Parathyroid adenoma (tissue), 2 donors: ENCODE data around the gene RXFP4.

Experiments used
- H2AFZ ChIP-seq: fragments of 300-600 bp; sonication (generic); one replicate; pipeline ENCODE4 v1.7.0; 2017; ENCODE audit warnings: antibody characterized with exemption, mild to moderate bottlenecking
- H3K27ac ChIP-seq: fragments of 300-600 bp; sonication (generic); one replicate; pipeline ENCODE4 v1.7.0; 2017
- H3K27me3 ChIP-seq: fragments of 300-600 bp; sonication (generic); one replicate; pipeline ENCODE4 v1.7.0; 2017; ENCODE audit warnings: low read length; ENCODE audit not compliant: control insufficient read depth, insufficient read depth
- H3K36me3 ChIP-seq: fragments of 300-600 bp; sonication (generic); one replicate; pipeline ENCODE4 v1.7.0; 2017; ENCODE audit warnings: low read length; ENCODE audit not compliant: control insufficient read depth, insufficient read depth
- H3K4me1 ChIP-seq: fragments of 300-600 bp; sonication (generic); one replicate; pipeline ENCODE4 v1.7.0; 2017; ENCODE audit warnings: control low read depth
- H3K4me2 ChIP-seq: fragments of 300-600 bp; sonication (generic); one replicate; pipeline ENCODE4 v1.7.0; 2017; ENCODE audit warnings: low read length
- H3K4me3 ChIP-seq: fragments of 300-600 bp; sonication (generic); one replicate; pipeline ENCODE4 v1.7.0; 2017; ENCODE audit warnings: low read depth, low read length
- H3K79me2 ChIP-seq: fragments of 300-600 bp; sonication (generic); one replicate; pipeline ENCODE4 v1.7.0; 2017; ENCODE audit warnings: control low read depth
- H3K9ac ChIP-seq: fragments of 300-600 bp; sonication (generic); one replicate; pipeline ENCODE4 v1.7.0; 2017; ENCODE audit warnings: mild to moderate bottlenecking
- H3K9me3 ChIP-seq: fragments of 300-600 bp; sonication (generic); one replicate; pipeline ENCODE4 v1.7.0; 2017; ENCODE audit warnings: low read length; ENCODE audit not compliant: control insufficient read depth
- CTCF ChIP-seq: fragments of 300-600 bp; sonication (generic); IDR thresholded peaks from one replicate; pipeline ENCODE4 v1.7.0; 2017; ENCODE audit warnings: antibody characterized with exemption, mild to moderate bottlenecking
- donor health status: primary hyperparathyroidism.

Gene RXFP4

GRCh38 chr1:155962599-155963211, 21.3 kb downstream of the RXFP4 start:
- Histone ChIP-seq H3K79me2 (no peaks in the 10 kb centered on the region), H3K36me3 (no peaks in the 10 kb centered on the region), H2AFZ (no peak overlapping the region), H3K4me1 (no peaks in the 10 kb centered on the region), H3K4me3 (no peak overlapping the region), H3K27ac (no peak overlapping the region), H3K27me3 (no peaks in the 10 kb centered on the region), H3K4me2 (no peak overlapping the region), H3K9me3 (no peaks in the 10 kb centered on the region), H3K9ac (no peak overlapping the region)
- TF ChIP-seq CTCF, result no peak

- Histone ChIP-seq H3K27me3 (no peaks in the 10 kb centered on the region), H3K4me1 (no peaks in the 10 kb centered on the region), H3K9me3 (no peaks in the 10 kb centered on the region), H3K4me3 (no peak overlapping the region), H3K4me2 (no peak overlapping the region), H3K9ac (no peak overlapping the region), H3K27ac (no peak overlapping the region), H3K36me3 (no peaks in the 10 kb centered on the region), H2AFZ (no peak overlapping the region), H3K79me2 (no peaks in the 10 kb centered on the region)
- TF ChIP-seq CTCF, result no peak
These were observed 22.8 kb downstream of the RXFP4 start for GRCh38 chr1:155964193-155964592.

GRCh38 chr1:155966135-155966534, 24.7 kb downstream of the RXFP4 start:
- Histone ChIP-seq H3K9ac (no peak overlapping the region), H3K4me3 (no peak overlapping the region)

GRCh38 chr1:155966750-155967149, 25.3 kb downstream of the RXFP4 start:
- no peak for TF ChIP-seq CTCF
- Histone ChIP-seq H3K4me1 (no peaks in the 10 kb centered on the region), H2AFZ (no peak overlapping the region), H3K9ac (no peak overlapping the region), H3K79me2 (no peaks in the 10 kb centered on the region), H3K27ac (peak overlapping the region; percentile 47), H3K4me2 (no peak overlapping the region), H3K36me3 (no peaks in the 10 kb centered on the region), H3K9me3 (no peaks in the 10 kb centered on the region), H3K27me3 (no peaks in the 10 kb centered on the region), H3K4me3 (no peak overlapping the region)

More at GRCh38 chr1:155966135-155966534, 24.7 kb downstream of the RXFP4 start:
- Histone ChIP-seq H3K79me2 (no peaks in the 10 kb centered on the region), H3K27ac (no peak overlapping the region), H3K36me3 (no peaks in the 10 kb centered on the region), H2AFZ (no peak overlapping the region), H3K27me3 (no peaks in the 10 kb centered on the region), H3K4me1 (no peaks in the 10 kb centered on the region), H3K9me3 (no peaks in the 10 kb centered on the region), H3K4me2 (no peak overlapping the region)
- no peak for TF ChIP-seq CTCF

GRCh38 chr1:155967341-155968050, 26.1 kb downstream of the RXFP4 start:
- no peaks in the 10 kb centered on the region for H3K36me3 ChIP-seq
- H3K4me2 ChIP-seq, result no peak overlapping the region
- no peaks in the 10 kb centered on the region for H3K9me3 ChIP-seq
- no peak for TF ChIP-seq CTCF
- H3K27ac ChIP-seq, result peak overlapping the region; percentile 47
- no peaks in the 10 kb centered on the region for H3K4me1 ChIP-seq
- H3K79me2 ChIP-seq, result no peaks in the 10 kb centered on the region
- no peak overlapping the region for H3K9ac ChIP-seq
- no peak overlapping the region for H2AFZ ChIP-seq
- no peaks in the 10 kb centered on the region for H3K27me3 ChIP-seq
- no peak overlapping the region for H3K4me3 ChIP-seq
